B cell (primary cell): ENCODE results near the gene NUP93.

Experiments used
- CTCF ChIP-seq: fragments of 200-600 bp; IDR thresholded peaks from one replicate; pipeline ENCODE4 v1.8.0; 2022; ENCODE audit warnings: antibody characterized with exemption, mild to moderate bottlenecking
- EZH2 ChIP-seq: IDR thresholded peaks from 2 replicates; pipeline ENCODE4 v1.6.1; 2012; ENCODE audit warnings: borderline replicate concordance, low read depth, mild to moderate bottlenecking, moderate library complexity, low read length; ENCODE audit not compliant: insufficient read depth, poor library complexity, severe bottlenecking

GRCh38 chr16:56861756-56862155 lies 131.8 kb downstream of the NUP93 start:
- no peak for TF ChIP-seq CTCF
- no peak for TF ChIP-seq EZH2
